Effector memory CD8-positive, alpha-beta T cell (primary cell): ENCODE results near the gene CECR2.

Experiments used
- ATAC-seq: fragments of 150-1000 bp; cut with Tn5 transposase; replicated peaks from 2 replicates; pipeline ENCODE4 v1.10.0; 2021; ENCODE audit warnings: mild to moderate bottlenecking, moderate library complexity
- DNase-seq, 3 experiments: peaks; one replicate each; pipeline ENCODE4 v3.0.0; 2021
- H3K27ac Mint-ChIP-seq, 2 donors: one replicate each; pipeline ENCODE4 v1.8.0; 2022; ENCODE audit warnings: mild to moderate bottlenecking in 2 of 2, mixed read lengths in 2 of 2, moderate library complexity in 2 of 2
- H3K27me3 Mint-ChIP-seq, 2 donors: one replicate each; pipeline ENCODE4 v1.8.0; 2022; ENCODE audit warnings: mixed read lengths in 2 of 2
- H3K36me3 Mint-ChIP-seq: one replicate; pipeline ENCODE4 v1.8.0; 2022; ENCODE audit warnings: mild to moderate bottlenecking, moderate library complexity, mixed read lengths; ENCODE audit not compliant: insufficient read depth
- H3K4me1 Mint-ChIP-seq, 2 donors: one replicate each; pipeline ENCODE4 v1.8.0; 2022; ENCODE audit warnings: low read depth in 2 of 2, mixed read lengths in 2 of 2
- H3K4me3 Mint-ChIP-seq, 2 donors: one replicate each; pipeline ENCODE4 v1.8.0; 2022; ENCODE audit warnings: mild to moderate bottlenecking in 2 of 2, mixed read lengths in 2 of 2, moderate library complexity in 2 of 2
- H3K9me3 Mint-ChIP-seq, 2 donors: one replicate each; pipeline ENCODE4 v1.8.0; 2022; ENCODE audit warnings: mixed read lengths in 2 of 2
- total RNA-seq, 9 experiments: gene quantifications; one replicate each; lab custom pipeline; 2026; lab: John Stamatoyannopoulos, UW

The CECR2 gene
- total RNA-seq: 0 to 0.96 (median 0) reads per million in 9 experiments

GRCh38 chr22:17369439-17370025 lies at the start of gene CECR2:
TSS of gene CECR2 (plus strand) at chr22:17369460. CDS start at chr22:17369784, 324 bp downstream.
- no peaks in the 10 kb centered on the region for H3K9me3 Mint-ChIP-seq
- H3K4me1 Mint-ChIP-seq: peaks cover 11 to 12% of the 10 kb centered on the region in 2 donors
- peak within 1 kb of the TSS; percentile 67 to 68 for H3K4me3 Mint-ChIP-seq
- no peak within 1 kb of the TSS for H3K27ac Mint-ChIP-seq
- DNase-seq: peak in 1 of 3 experiments; percentile 9
- ATAC-seq: peak; percentile 42
- H3K36me3 Mint-ChIP-seq: no peaks in the 10 kb centered on the region
- H3K27me3 Mint-ChIP-seq: peaks cover 50 to 73% of the 10 kb centered on the region in 2 donors

GRCh38 chr22:17319546-17319945 lies 49.7 kb upstream of the CECR2 start:
- Mint-ChIP-seq H3K4me3 (no peak overlapping the region), H3K27me3 (peaks cover 0 to 9% of the 10 kb centered on the region in 2 donors), H3K36me3 (no peaks in the 10 kb centered on the region), H3K9me3 (no peaks in the 10 kb centered on the region), H3K4me1 (no peaks in the 10 kb centered on the region), H3K27ac (no peak overlapping the region)
- ATAC-seq (no peak), DNase-seq (no peak)

- no peaks in the 10 kb centered on the region for H3K4me1 Mint-ChIP-seq
- no peaks in the 10 kb centered on the region for H3K27me3 Mint-ChIP-seq
- DNase-seq: no peak
- H3K4me3 Mint-ChIP-seq: no peak overlapping the region
- no peak for ATAC-seq
- H3K9me3 Mint-ChIP-seq: no peaks in the 10 kb centered on the region
- no peaks in the 10 kb centered on the region for H3K36me3 Mint-ChIP-seq
- H3K27ac Mint-ChIP-seq: no peak overlapping the region
Measured at GRCh38 chr22:17322511-17322910, 46.7 kb upstream of the CECR2 start.

GRCh38 chr22:17331690-17332089 lies 37.6 kb upstream of the CECR2 start:
- H3K27me3 Mint-ChIP-seq: peaks cover 0 to 17% of the 10 kb centered on the region in 2 donors
- no peaks in the 10 kb centered on the region for H3K9me3 Mint-ChIP-seq
- DNase-seq (no peak), ATAC-seq (no peak)
- H3K27ac Mint-ChIP-seq: no peak overlapping the region
- H3K4me1 Mint-ChIP-seq: no peaks in the 10 kb centered on the region
- H3K4me3 Mint-ChIP-seq: no peak overlapping the region
- peaks cover 4% of the 10 kb centered on the region for H3K36me3 Mint-ChIP-seq

GRCh38 chr22:17332109-17332800 lies 37.0 kb upstream of the CECR2 start:
- no peak overlapping the region for H3K27ac Mint-ChIP-seq
- H3K27me3 Mint-ChIP-seq: peaks cover 3 to 21% of the 10 kb centered on the region in 2 donors
- DNase-seq (no peak), ATAC-seq (no peak)
- H3K9me3 Mint-ChIP-seq: no peaks in the 10 kb centered on the region
- H3K4me1 Mint-ChIP-seq: no peaks in the 10 kb centered on the region
- peaks cover 4% of the 10 kb centered on the region for H3K36me3 Mint-ChIP-seq
- no peak overlapping the region for H3K4me3 Mint-ChIP-seq

GRCh38 chr22:17334059-17334458 lies 35.2 kb upstream of the CECR2 start:
- Mint-ChIP-seq H3K4me3 (no peak overlapping the region), H3K9me3 (no peaks in the 10 kb centered on the region), H3K36me3 (peaks cover 4% of the 10 kb centered on the region), H3K27me3 (peaks cover 12 to 22% of the 10 kb centered on the region in 2 donors), H3K27ac (no peak overlapping the region), H3K4me1 (no peaks in the 10 kb centered on the region)
- DNase-seq: no peak
- no peak for ATAC-seq

GRCh38 chr22:17334983-17335382 lies 34.3 kb upstream of the CECR2 start:
- H3K4me1 Mint-ChIP-seq: no peaks in the 10 kb centered on the region
- peaks cover 4% of the 10 kb centered on the region for H3K36me3 Mint-ChIP-seq
- no peak overlapping the region for H3K27ac Mint-ChIP-seq
- H3K4me3 Mint-ChIP-seq: no peak overlapping the region
- H3K9me3 Mint-ChIP-seq: no peaks in the 10 kb centered on the region
- DNase-seq (no peak), ATAC-seq (no peak)
- peaks cover 17 to 22% of the 10 kb centered on the region in 2 donors for H3K27me3 Mint-ChIP-seq

- Mint-ChIP-seq H3K27me3 (peaks cover 17 to 22% of the 10 kb centered on the region in 2 donors), H3K27ac (no peak overlapping the region), H3K4me1 (no peaks in the 10 kb centered on the region), H3K9me3 (no peaks in the 10 kb centered on the region), H3K4me3 (no peak overlapping the region), H3K36me3 (peaks cover 4% of the 10 kb centered on the region)
- DNase-seq (no peak), ATAC-seq (no peak)
Measured at GRCh38 chr22:17336061-17336460, 33.2 kb upstream of the CECR2 start.

- ATAC-seq (no peak), DNase-seq (no peak)
- Mint-ChIP-seq H3K36me3 (no peaks in the 10 kb centered on the region), H3K4me3 (no peak overlapping the region), H3K27ac (no peak overlapping the region), H3K27me3 (peaks cover 17 to 22% of the 10 kb centered on the region in 2 donors), H3K4me1 (no peaks in the 10 kb centered on the region), H3K9me3 (no peaks in the 10 kb centered on the region)
Measured at GRCh38 chr22:17337639-17338038, 31.6 kb upstream of the CECR2 start.

- Mint-ChIP-seq H3K27me3 (peaks cover 14 to 17% of the 10 kb centered on the region in 2 donors), H3K36me3 (no peaks in the 10 kb centered on the region), H3K4me1 (no peaks in the 10 kb centered on the region), H3K4me3 (no peak overlapping the region), H3K27ac (no peak overlapping the region), H3K9me3 (no peaks in the 10 kb centered on the region)
- no peak for DNase-seq
- no peak for ATAC-seq
Measured at GRCh38 chr22:17339095-17339693, 30.1 kb upstream of the CECR2 start.

GRCh38 chr22:17342361-17342760 lies 26.9 kb upstream of the CECR2 start:
- no peak for ATAC-seq
- no peak overlapping the region for H3K27ac Mint-ChIP-seq
- no peak overlapping the region for H3K4me3 Mint-ChIP-seq

GRCh38 chr22:17343766-17344165 lies 25.5 kb upstream of the CECR2 start:
- DNase-seq: no peak
- H3K4me1 Mint-ChIP-seq: no peaks in the 10 kb centered on the region
- H3K36me3 Mint-ChIP-seq: peaks cover 3% of the 10 kb centered on the region
- peaks cover 13 to 17% of the 10 kb centered on the region in 2 donors for H3K27me3 Mint-ChIP-seq
- no peak for ATAC-seq
- no peak overlapping the region for H3K4me3 Mint-ChIP-seq
- no peaks in the 10 kb centered on the region for H3K9me3 Mint-ChIP-seq
- no peak overlapping the region for H3K27ac Mint-ChIP-seq

More at GRCh38 chr22:17342361-17342760, 26.9 kb upstream of the CECR2 start:
- DNase-seq: no peak
- Mint-ChIP-seq H3K4me1 (no peaks in the 10 kb centered on the region), H3K36me3 (peaks cover 3% of the 10 kb centered on the region), H3K9me3 (no peaks in the 10 kb centered on the region), H3K27me3 (peaks cover 8 to 14% of the 10 kb centered on the region in 2 donors)

- Mint-ChIP-seq H3K36me3 (peaks cover 3% of the 10 kb centered on the region), H3K27me3 (peaks cover 19 to 24% of the 10 kb centered on the region in 2 donors), H3K4me3 (no peak overlapping the region), H3K4me1 (peaks cover 1 to 4% of the 10 kb centered on the region in 2 donors), H3K9me3 (no peaks in the 10 kb centered on the region), H3K27ac (no peak overlapping the region)
- ATAC-seq (no peak), DNase-seq (no peak)
Measured at GRCh38 chr22:17346578-17346977, 22.7 kb upstream of the CECR2 start.

- Mint-ChIP-seq H3K9me3 (no peaks in the 10 kb centered on the region), H3K4me3 (no peak overlapping the region), H3K27ac (no peak overlapping the region), H3K27me3 (peaks cover 19 to 24% of the 10 kb centered on the region in 2 donors), H3K4me1 (peaks cover 1 to 4% of the 10 kb centered on the region in 2 donors), H3K36me3 (peaks cover 3% of the 10 kb centered on the region)
- DNase-seq (no peak), ATAC-seq (no peak)
Measured at GRCh38 chr22:17347724-17348123, 21.5 kb upstream of the CECR2 start.
